Measurements from ENCODE around the gene FAM236B.
"Not testable (repeated sequence)": the region's sequence is repeated elsewhere in the genome, so short reads cannot be mapped to it uniquely, and the experiment has no call there.

Gene FAM236B

DNA sequence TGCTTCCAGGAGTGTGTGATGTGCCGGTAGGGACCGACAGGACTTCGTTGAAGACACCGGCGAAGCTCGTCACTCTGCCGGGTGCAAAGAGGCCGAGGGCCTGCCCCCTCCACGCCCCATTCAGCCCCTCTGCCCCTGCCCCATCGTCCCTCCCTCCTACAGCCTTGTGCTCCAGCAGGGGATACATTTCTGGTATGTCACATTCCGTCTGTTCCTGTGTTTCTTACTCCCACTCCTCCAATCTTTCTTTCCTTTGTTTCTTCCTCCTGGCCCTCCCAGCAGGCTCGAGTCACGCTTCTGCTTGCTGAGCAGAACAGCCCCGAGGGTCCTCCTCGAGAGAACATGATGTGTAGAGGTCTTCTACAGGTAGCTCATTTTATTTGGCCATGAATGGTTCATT, at the start of gene FAM236B:
FAM236B (minus strand) TSS at position 101 of the 400 bp plus-strand sequence; CDS start at position 1, 100 bp downstream.
- not testable (repeated sequence) for DNase-seq

DNA sequence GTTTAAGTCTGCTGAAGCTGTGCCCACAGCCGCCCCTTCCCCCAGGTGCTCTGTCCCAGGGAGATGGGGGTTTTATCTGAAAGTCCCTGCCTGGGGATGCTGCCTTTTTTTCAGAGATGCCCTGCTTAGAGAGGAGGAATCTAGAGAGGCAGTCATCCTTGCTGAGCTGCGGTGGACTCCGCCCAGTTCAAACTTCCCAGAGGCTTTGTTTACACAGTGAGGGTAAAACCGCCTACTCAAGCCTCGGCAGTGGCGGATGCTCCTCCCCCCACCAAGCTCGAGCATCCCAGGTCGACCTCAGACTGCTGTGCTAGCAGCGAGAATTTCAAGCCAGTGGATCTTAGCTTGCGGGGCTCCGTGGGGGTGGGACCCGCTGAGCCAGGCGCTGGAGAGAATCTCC, 48.2 kb upstream of the FAM236B start:
- DNase-seq: not testable (repeated sequence)

DNA sequence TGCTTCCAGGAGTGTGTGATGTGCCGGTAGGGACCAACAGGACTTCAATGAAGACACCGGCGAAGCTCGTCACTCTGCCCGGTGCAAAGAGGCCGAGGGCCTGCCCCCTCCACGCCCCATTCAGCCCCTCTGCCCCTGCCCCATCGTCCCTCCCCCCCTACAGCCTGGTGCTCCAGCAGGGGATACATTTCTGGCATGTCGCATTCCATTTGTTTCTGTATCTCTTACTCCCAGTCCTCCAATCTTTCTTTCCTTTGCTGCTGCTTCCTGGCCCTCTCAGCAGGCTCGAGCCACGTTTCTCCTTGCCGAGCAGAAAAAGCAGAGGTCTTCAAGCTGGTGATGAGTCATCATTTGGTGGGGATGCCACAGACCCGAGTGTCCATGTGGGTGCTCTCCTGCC, 25.6 kb upstream of the FAM236B start, which contains the start of gene FAM236D:
FAM236D (minus strand) TSS at position 101 of the 400 bp plus-strand sequence; CDS start at position 1, 100 bp downstream.
- not testable (repeated sequence) for DNase-seq

DNA sequence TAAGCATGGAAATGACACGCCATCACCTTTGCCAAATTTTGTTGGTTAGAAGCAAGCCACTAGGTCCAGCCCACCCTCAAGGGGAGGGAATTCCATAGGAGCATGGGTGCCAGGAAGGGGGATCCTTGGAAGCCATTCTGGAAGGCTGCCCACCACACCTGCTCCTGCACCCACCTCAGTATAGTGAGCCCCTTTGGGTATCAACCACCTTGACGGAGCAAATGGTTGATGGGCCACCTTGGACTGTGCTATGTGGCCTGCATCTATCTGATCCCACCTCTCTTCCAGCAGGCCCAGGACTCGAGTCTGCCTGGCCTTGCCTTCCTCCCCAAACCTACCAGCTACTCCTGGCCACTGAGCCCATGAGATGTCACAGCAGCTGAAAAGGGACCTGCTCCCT, 7.9 kb upstream of the FAM236B start:
- DNase-seq: not testable (repeated sequence)

DNA sequence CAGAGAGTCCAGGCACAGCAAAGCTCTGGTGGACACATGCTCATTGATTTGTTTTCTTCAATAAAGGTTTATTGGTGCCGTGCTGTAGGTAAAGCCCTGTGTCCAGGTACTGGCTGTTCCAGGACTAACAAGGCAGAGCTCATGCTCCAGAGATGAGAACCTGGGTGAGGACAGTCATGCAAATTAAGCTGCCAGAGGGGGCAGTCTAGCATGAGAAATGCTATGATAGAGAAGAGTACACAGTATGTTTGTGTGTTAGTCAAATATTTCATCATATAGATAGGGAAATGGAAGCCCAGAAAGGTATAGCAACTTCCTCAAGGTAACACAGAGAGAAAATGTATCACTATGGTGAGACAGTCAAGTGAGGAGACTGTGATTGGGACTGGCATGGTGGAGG, 5.7 kb upstream of the FAM236B start:
- not testable (repeated sequence) for DNase-seq

DNA sequence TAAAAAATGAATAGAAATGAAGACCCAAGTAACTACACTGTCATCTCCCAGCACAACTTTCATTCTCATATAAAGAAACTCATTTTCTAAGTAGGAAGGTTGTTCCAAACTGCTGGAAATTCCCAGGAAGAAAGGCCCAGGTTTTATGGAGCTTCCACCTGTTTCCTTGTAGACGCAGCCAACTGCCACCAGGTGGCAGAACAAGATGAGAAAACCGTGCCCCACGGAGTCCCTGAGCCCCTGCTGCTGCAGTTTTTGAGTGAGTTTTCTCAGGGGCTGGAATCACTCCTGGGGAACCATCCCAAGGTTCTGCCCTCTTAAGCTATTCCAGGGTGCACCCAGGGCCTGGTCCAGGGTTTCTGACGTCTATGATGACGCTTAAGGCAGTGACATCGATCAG, 1.5 kb upstream of the FAM236B start:
- not testable (repeated sequence) for DNase-seq

DNA sequence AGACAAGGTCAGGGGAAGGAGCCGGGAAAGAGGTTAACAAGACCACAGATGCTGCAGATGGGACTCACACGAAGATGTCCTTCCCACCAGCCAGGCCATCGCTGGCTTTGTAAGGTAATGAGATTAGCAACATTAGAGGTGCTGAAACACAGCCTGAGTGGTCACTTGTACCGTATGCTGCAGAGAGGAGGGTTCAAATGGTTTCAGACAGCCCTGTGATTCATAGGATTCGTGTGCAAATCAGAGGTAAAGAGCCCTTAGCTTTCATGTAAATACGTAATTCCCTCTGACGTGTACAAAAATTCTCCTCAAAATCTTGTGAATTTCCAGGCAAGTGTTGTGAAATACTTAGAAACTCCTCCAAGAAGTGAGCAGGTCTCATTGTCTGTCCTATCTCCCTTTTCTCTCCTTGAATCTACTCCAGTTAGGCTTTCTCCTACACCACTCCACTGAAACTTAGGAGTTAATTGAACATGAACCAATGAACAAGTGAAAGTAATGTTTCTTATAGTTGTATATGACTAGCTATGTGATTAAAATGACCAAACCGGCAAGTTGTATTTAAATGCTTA, 991 bp upstream of the FAM236B start:
- DNase-seq: not testable (repeated sequence)

DNA sequence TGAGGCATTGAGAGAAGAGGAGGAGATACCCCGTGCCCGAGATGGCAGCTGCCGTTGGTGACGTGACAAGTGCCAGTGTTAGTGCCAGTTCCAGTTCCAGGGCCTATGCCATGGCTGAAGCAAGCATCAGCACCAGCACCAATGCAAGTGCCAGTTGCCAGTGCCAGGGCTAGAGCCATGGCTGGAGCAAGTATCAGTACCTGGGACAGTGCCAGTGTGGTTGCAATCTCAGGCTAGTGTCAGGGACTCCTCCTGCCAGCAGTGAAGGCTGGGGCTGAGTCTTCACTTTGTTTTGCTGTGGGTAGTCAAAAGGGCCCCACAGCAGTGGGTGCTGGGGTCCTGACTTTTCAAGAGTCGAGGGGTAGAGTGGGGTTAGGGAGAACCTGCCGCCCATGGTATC, 4.3 kb downstream of the FAM236B start:
- not testable (repeated sequence) for DNase-seq

DNA sequence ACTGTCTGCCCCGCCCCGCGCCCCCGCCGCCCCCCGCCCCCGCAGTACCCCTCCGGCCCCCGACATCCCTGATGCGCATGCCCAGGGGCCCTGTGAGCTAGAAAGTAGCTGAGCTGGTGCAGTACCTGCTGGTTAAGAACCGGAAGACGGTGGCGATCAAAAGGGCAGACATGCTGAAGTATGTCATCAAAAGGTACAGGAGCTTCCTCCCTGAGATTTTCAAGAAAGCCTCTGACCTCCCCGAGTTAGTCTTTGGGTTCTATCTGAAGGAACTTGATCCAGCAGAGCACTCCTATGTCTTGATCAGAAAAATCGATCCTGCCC, 5.0 kb downstream of the FAM236B start:
- not testable (repeated sequence) for DNase-seq

DNA sequence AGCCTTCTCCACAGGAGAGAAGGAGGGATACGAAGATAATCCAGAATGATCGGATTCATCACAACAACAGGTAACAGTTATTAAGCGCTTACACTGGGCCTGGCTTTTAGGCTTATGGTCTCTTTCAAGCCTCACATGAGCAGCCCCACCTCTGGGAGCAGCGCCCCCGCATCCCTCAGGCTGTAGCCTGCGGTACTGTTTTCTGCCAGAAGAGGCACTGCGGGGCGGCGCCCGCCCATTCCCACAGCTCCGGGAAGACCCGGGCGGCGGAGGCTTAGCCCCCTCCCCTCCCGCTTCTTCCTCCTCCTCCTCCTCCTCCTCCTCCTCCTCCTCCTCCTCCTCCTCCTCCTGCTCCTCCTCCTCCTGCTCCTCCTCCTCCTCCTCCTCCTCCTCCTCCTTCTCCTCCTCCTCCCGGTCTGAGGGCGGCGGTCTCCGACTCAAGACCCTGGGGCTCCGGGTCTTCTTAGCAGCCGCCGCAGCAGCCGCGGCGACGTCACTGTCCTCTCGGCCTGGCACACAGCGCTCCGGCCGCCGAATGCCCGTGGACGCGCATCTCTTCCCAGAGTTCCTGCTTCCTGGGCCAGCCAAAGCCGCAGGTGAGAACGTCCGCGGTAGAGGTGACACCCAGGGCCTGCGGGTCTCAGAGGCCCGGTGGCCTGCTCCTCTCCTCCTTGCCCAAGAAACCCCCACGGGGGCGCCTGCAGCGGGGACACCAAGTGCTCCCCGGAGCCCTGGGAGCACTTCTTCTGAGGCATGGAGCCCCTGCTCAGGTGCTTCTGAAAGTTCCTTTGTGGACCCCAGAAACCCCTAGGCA, 5.6 kb downstream of the FAM236B start, which contains the start of gene DMRTC1B:
DMRTC1B (plus strand) TSS at position 238 of the 814 bp plus-strand sequence. CDS start 68,246 bp downstream, outside the sequence.
- DNase-seq: not testable (repeated sequence)

DNA sequence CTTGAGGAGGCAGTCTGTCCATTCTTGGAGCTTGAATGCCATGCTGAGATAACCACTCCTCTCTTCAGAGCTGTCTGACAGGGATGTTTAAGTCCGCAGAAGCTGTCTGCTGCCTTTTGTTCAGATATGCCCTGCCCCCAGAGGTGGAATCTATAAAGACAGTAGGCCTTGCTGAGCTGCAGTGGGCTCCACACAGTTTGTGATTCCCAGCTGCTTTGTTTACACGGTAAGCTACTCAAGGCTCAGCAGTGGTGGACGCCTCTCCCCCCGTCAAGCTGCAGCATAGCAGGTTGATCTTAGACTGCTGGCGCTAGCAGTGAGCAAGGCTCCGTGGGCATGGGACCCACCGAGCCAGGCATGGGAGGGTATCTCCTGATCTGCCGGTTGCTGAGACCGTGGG, 22.0 kb downstream of the FAM236B start:
- DNase-seq: not testable (repeated sequence)

DNA sequence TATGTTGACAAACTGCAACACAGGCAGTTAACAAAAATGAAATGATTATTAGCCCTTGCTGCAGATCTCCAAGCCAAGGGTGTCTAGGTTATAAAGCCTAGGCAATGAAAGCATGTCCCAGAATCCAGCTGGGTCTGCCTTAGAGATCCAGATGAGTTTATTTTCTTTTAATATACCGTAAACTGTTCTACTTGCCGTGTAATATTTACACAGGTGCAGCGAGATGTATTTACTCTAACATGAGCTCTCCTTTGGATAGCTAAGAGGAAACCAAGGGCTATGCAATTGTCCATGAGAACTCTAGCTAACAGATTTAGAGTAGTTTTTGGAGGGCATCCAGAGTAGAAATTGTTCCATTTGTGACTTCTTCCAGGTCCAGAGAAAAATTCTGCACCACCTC, 33.9 kb downstream of the FAM236B start:
- not testable (repeated sequence) for DNase-seq

DNA sequence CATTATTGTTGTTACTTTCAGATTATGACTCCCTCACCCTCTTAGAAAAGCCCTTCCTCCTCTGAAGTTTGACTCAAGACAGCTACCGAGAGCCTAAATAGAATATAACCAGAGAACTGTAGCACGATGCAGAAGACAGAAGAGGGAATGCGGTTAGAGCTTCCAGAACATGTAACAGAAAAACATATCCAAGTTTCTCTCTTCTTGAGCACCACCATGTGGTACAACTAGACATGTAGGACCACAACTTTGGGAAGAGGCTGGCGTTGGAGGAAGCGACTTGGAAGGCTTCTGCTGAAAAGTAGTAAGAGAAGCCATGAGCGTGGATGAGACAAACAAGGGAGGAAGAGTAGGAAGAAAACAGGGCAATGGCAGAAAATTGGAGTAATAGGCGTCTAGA, 36.9 kb downstream of the FAM236B start:
- DNase-seq: not testable (repeated sequence)

DNA sequence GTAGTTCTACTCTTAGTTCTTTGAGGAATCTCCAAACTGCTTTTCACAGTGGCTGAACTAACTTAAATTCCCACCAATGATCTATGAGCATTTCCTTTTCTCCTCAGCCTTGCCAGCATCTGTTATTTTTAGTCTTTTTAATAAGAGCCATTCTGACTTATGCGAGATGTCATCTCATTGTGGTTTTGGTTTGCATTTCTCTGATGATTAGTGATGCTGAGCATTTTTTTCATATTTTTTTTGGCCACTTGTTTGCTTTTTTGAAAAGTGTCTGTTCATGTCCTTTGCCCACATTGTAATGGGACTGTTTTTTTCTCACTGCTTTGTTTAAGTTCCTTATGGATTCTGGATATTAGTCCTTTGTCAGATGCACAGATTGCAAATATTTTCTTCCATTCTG, 46.9 kb downstream of the FAM236B start:
- DNase-seq: no peak

DNA sequence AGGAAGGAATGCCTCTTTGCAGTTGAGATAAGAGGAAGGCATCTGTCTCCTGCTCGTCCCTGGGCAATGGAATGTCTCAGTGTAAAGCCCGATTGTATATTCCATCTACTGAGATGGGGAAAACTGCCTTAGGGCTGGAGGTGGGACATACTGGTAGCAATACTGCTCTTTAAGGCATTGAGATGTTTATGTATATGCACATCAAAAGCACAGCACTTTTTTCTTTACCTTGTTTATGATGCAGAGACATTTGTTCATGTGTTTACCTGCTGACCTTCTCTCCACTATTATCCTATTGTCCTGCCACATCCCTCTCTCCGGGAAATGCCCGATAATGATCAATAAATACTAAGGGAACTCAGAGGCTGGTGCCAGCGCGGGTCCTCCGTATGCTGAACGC, 48.8 kb downstream of the FAM236B start:
- not testable (repeated sequence) for DNase-seq
